Tibial nerve (tissue), 4 donors: ENCODE data around the gene SLC2A5.

ENCODE experiments used
- EP300 ChIP-seq, 2 donors: sonication (generic); formaldehyde crosslinking; IDR thresholded peaks; one replicate each; pipeline ENCODE4 v1.6.1; 2017; ENCODE audit warnings: antibody characterized with exemption in 2 of 2, mild to moderate bottlenecking in 1 of 2
- TF ChIP-seq, protein P1 (sequence below), 5 experiments: fragments of 200-600 bp in 3 of 5; fragments of 450-650 bp in 2 of 5; sonication (generic) in 3 of 5; IDR thresholded peaks; one replicate each; pipeline ENCODE4 v1.5.1; 2016 to 2019; ENCODE audit warnings: antibody characterized with exemption in 5 of 5, mild to moderate bottlenecking in 3 of 5, moderate library complexity in 2 of 5

DNA sequence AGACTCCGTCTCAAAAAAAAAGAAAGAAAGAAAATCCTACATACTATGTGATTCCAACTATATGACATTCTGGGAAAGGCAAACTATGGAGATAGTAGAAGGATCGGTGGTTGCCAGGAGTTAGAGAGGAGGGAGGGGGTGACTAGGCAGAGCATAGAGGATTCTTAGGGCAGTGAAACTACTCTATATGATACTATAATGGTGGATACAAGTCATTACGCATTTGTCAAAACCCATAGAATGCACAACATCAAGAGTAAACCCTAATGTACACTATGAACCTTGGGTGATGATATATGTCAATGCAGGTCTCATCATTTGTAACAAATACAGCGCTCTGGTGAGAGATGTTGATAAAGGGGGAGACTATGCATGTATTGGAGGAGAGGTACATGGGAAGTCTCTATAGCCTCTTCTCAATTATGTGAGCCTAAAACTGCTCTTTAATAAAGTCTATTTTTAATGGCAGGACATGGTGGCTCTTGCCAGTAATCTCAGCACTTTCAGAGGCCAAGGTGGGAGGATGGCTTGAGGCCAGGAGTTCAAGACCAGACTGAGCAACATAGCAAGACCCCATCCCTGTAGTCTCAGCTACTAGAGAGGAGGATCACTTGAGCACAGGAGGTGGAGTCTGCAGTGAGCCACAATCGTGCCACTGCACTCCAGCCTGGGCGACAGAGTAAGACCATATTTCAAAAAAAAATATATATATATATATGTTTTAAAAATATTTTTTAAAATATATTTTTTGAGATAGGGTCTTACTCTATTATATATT, 17.0 kb downstream of the SLC2A5 start:
- no peak for TF ChIP-seq EP300 (IDR thresholded peaks at IDR 0.05)
- TF ChIP-seq, protein P1, sequence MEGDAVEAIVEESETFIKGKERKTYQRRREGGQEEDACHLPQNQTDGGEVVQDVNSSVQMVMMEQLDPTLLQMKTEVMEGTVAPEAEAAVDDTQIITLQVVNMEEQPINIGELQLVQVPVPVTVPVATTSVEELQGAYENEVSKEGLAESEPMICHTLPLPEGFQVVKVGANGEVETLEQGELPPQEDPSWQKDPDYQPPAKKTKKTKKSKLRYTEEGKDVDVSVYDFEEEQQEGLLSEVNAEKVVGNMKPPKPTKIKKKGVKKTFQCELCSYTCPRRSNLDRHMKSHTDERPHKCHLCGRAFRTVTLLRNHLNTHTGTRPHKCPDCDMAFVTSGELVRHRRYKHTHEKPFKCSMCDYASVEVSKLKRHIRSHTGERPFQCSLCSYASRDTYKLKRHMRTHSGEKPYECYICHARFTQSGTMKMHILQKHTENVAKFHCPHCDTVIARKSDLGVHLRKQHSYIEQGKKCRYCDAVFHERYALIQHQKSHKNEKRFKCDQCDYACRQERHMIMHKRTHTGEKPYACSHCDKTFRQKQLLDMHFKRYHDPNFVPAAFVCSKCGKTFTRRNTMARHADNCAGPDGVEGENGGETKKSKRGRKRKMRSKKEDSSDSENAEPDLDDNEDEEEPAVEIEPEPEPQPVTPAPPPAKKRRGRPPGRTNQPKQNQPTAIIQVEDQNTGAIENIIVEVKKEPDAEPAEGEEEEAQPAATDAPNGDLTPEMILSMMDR (IDR thresholded peaks at IDR 0.05): no peak
